ENCODE results near the gene MAPK4.

Gene MAPK4

GRCh38 chr18:50642439-50642838 lies 82.6 kb downstream of the MAPK4 start:
- H3K79me2 ChIP-seq (ENCODE audit: insufficient read depth, low read length) = no peaks in the 10 kb centered on the region
- H3K4me3 ChIP-seq (ENCODE audit: insufficient read depth, low read length, poor library complexity, severe bottlenecking) = no peak overlapping the region
- H3K4me2 ChIP-seq (ENCODE audit: low read depth, low read length, poor library complexity, severe bottlenecking) = no peak overlapping the region
- no peaks in the 10 kb centered on the region for H3K27me3 ChIP-seq (ENCODE audit: low read length)
- no peak overlapping the region for H3K9ac ChIP-seq (ENCODE audit: low read length)
- H3K36me3 ChIP-seq (ENCODE audit: low read length) = no peaks in the 10 kb centered on the region
- H2AFZ ChIP-seq (ENCODE audit: low read depth, low read length, severe bottlenecking) = no peak overlapping the region
- no peaks in the 10 kb centered on the region for H3K9me2 ChIP-seq (replicated peaks; ENCODE audit: insufficient read depth, low read length)
- no peak for TF ChIP-seq EZH2phosphoT487 (conservative IDR thresholded peaks at IDR 0.05; ENCODE audit: low read length)
- no peak for TF ChIP-seq CTCF (IDR thresholded peaks at IDR 0.05; ENCODE audit: insufficient read depth, low read length, poor library complexity, severe bottlenecking)
- no peaks in the 10 kb centered on the region for H3F3A ChIP-seq (ENCODE audit: insufficient read depth)
- H3K9me3 ChIP-seq (ENCODE audit: insufficient read depth, low read length) = no peaks in the 10 kb centered on the region
- no peaks in the 10 kb centered on the region for H4K20me1 ChIP-seq (ENCODE audit: low read depth, low read length)
- no peak overlapping the region for H3K27ac ChIP-seq (ENCODE audit: low read depth, low read length)

GRCh38 chr18:50644146-50644545 lies 84.3 kb downstream of the MAPK4 start:
- H2AFZ ChIP-seq (ENCODE audit: low read depth, low read length, severe bottlenecking) = no peak overlapping the region
- H3K4me3 ChIP-seq (ENCODE audit: insufficient read depth, low read length, poor library complexity, severe bottlenecking) = no peak overlapping the region
- H3K79me2 ChIP-seq (ENCODE audit: insufficient read depth, low read length) = no peaks in the 10 kb centered on the region
- no peak overlapping the region for H3K4me2 ChIP-seq (ENCODE audit: low read depth, low read length, poor library complexity, severe bottlenecking)
- H3K36me3 ChIP-seq (ENCODE audit: low read length) = no peaks in the 10 kb centered on the region
- H3K9me3 ChIP-seq (ENCODE audit: insufficient read depth, low read length) = no peaks in the 10 kb centered on the region
- no peak overlapping the region for H3K27ac ChIP-seq (ENCODE audit: low read depth, low read length)
- no peak for TF ChIP-seq CTCF (IDR thresholded peaks at IDR 0.05; ENCODE audit: insufficient read depth, low read length, poor library complexity, severe bottlenecking)
- TF ChIP-seq EZH2phosphoT487 (conservative IDR thresholded peaks at IDR 0.05; ENCODE audit: low read length) = no peak
- H3K9ac ChIP-seq (ENCODE audit: low read length) = no peak overlapping the region
- H4K20me1 ChIP-seq (ENCODE audit: low read depth, low read length) = no peaks in the 10 kb centered on the region
- no peaks in the 10 kb centered on the region for H3F3A ChIP-seq (ENCODE audit: insufficient read depth)
- no peaks in the 10 kb centered on the region for H3K27me3 ChIP-seq (ENCODE audit: low read length)
- no peaks in the 10 kb centered on the region for H3K9me2 ChIP-seq (replicated peaks; ENCODE audit: insufficient read depth, low read length)

- Histone ChIP-seq H3K79me2 (ENCODE audit: insufficient read depth, low read length) (no peaks in the 10 kb centered on the region), H3K4me3 (ENCODE audit: insufficient read depth, low read length, poor library complexity, severe bottlenecking) (no peak overlapping the region), H3K9me2 (replicated peaks; ENCODE audit: insufficient read depth, low read length) (no peaks in the 10 kb centered on the region), H3K9me3 (ENCODE audit: insufficient read depth, low read length) (no peaks in the 10 kb centered on the region), H3F3A (ENCODE audit: insufficient read depth) (no peaks in the 10 kb centered on the region), H3K4me2 (ENCODE audit: low read depth, low read length, poor library complexity, severe bottlenecking) (no peak overlapping the region), H4K20me1 (ENCODE audit: low read depth, low read length) (no peaks in the 10 kb centered on the region), H3K27ac (ENCODE audit: low read depth, low read length) (no peak overlapping the region), H2AFZ (ENCODE audit: low read depth, low read length, severe bottlenecking) (no peak overlapping the region), H3K27me3 (ENCODE audit: low read length) (no peaks in the 10 kb centered on the region), H3K9ac (ENCODE audit: low read length) (no peak overlapping the region), H3K36me3 (ENCODE audit: low read length) (no peaks in the 10 kb centered on the region)
- TF ChIP-seq CTCF (IDR thresholded peaks at IDR 0.05; ENCODE audit: insufficient read depth, low read length, poor library complexity, severe bottlenecking) (peak; percentile 22), EZH2phosphoT487 (conservative IDR thresholded peaks at IDR 0.05; ENCODE audit: low read length) (no peak)
Measured at GRCh38 chr18:50644807-50645206, 84.9 kb downstream of the MAPK4 start.

Data from SU-DHL-6 (cell line).